Smooth muscle cell (in vitro differentiated cells): ENCODE data around the gene HMCN2. TPM values are rescaled to one million over a fixed set of nuclear protein-coding genes. Genes with fewer than 3 reads are reported as not detected.

ENCODE experiments used
- DNase-seq: peaks from one replicate; lab custom pipeline; 2025; ENCODE audit not compliant: unreplicated experiment; lab: John Stamatoyannopoulos, UW
- H2AFZ ChIP-seq: fragments of 200-600 bp; sonication (generic); 2 replicates; pipeline ENCODE4 v1.6.0; 2016; ENCODE audit warnings: antibody characterized with exemption, low read depth, mild to moderate bottlenecking
- H3F3A ChIP-seq: fragments of 200-600 bp; sonication (generic); 2 replicates; pipeline ENCODE4 v1.6.0; 2017; ENCODE audit warnings: antibody characterized with exemption, low read depth
- H3K27ac ChIP-seq: fragments of 200-600 bp; sonication (generic); 2 replicates; pipeline ENCODE4 v1.5.1; 2016; ENCODE audit warnings: low read depth, mild to moderate bottlenecking
- H3K27me3 ChIP-seq: fragments of 200-600 bp; sonication (generic); 2 replicates; pipeline ENCODE4 v1.6.1; 2016; ENCODE audit warnings: low read depth, mild to moderate bottlenecking
- H3K36me3 ChIP-seq: fragments of 200-600 bp; sonication (generic); 2 replicates; pipeline ENCODE4 v1.5.1; 2016; ENCODE audit warnings: low read depth
- H3K4me1 ChIP-seq: fragments of 200-600 bp; sonication (generic); 2 replicates; pipeline ENCODE4 v1.5.1; 2016; ENCODE audit warnings: low read depth
- H3K4me2 ChIP-seq: fragments of 200-600 bp; sonication (generic); 2 replicates; pipeline ENCODE4 v1.6.0; 2016; ENCODE audit warnings: mild to moderate bottlenecking
- H3K4me3 ChIP-seq: fragments of 200-600 bp; sonication (generic); 2 replicates; pipeline ENCODE4 v1.5.1; 2016; ENCODE audit warnings: mild to moderate bottlenecking
- H3K79me2 ChIP-seq: fragments of 200-600 bp; sonication (generic); 2 replicates; pipeline ENCODE4 v1.6.0; 2016; ENCODE audit warnings: low read depth, mild to moderate bottlenecking
- H3K9ac ChIP-seq: fragments of 200-600 bp; sonication (generic); 2 replicates; pipeline ENCODE4 v1.6.0; 2016; ENCODE audit warnings: low read depth
- H3K9me3 ChIP-seq: fragments of 200-600 bp; sonication (generic); replicated peaks from 2 replicates; pipeline ENCODE4 v1.5.1; 2016; ENCODE audit warnings: low read depth
- H4K20me1 ChIP-seq: fragments of 200-600 bp; sonication (generic); 2 replicates; pipeline ENCODE4 v1.6.0; 2016; ENCODE audit warnings: low read depth
- CTCF ChIP-seq: fragments of 200-600 bp; sonication (generic); IDR thresholded peaks from 2 replicates; pipeline ENCODE4 v1.5.1; 2017; ENCODE audit warnings: borderline replicate concordance, mild to moderate bottlenecking, antibody characterized with exemption; ENCODE audit not compliant: insufficient read depth, poor library complexity, severe bottlenecking
- WGBS: methylation state at CpG from one replicate; pipeline ENCODE4 v1.1.7; 2016; ENCODE audit warnings: low lambda C conversion rate; 5-methylcytosine and 5-hydroxymethylcytosine counted together
- polyA plus RNA-seq: library from polyadenylated mRNA; unstranded; fragments of >200 nt; fragmentation: Nextera tagmentation; extraction: Ambion mirVana; gene quantifications from 2 replicates; pipeline ENCODE4 v1.2.1, GENCODE V29; 2016
- total RNA-seq: library from RNA; depleted of rRNA; stranded (reverse); fragments of >200 nt; gene quantifications from 2 replicates; pipeline ENCODE4 v1.2.3, GENCODE V29; 2014

Gene HMCN2
- total and polyA plus RNA-seq, 2 experiments from 2014 or later = under 0.01 TPM; not detected in 1

DNA sequence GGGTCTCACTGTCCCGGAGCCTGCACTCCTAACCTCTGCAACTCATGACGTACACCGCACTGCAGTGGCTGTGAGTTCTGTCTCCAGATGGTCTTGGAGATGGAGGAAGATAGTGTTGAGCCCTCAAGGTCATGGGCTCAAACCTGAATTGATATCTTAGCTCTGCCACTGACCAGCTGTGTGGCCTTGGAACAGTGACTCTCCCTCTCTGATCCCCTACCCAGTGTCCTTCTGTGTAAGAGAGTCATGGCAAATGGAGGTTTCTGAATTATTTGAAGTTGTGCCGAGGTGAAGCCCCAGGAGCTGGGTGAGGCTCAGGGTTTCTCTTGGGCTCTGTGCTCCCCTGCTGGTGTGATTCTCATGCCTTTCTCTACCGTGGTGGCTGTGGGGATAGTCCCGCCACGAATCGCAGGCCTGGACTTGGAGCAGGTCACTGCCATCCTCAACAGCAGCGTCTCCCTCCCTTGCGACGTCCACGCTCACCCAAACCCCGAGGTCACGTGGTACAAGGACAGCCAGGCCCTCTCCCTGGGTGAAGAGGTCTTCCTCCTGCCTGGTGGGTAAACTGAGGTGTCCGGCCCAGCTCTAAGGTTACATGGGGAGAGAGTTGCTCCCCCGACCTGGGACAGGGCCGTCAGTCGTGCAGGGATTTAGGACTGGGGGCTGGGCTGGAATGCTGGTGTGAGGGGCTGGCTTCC, 118.6 kb downstream of the HMCN2 start:
- no peaks in the 10 kb centered on the region for H3K36me3 ChIP-seq
- H2AFZ ChIP-seq = no peak overlapping the region
- H3K9me3 ChIP-seq = no peaks in the 10 kb centered on the region
- H3K4me3 ChIP-seq = no peak overlapping the region
- H3K27ac ChIP-seq = no peak overlapping the region
- H3K4me2 ChIP-seq = no peak overlapping the region
- no peak for TF ChIP-seq CTCF
- no peak overlapping the region for H3K9ac ChIP-seq
- 88% methylated on average over 18 of the region's 18 CpGs for WGBS
- no peak for DNase-seq
- H3K4me1 ChIP-seq = no peaks in the 10 kb centered on the region
- H3K27me3 ChIP-seq = no peaks in the 10 kb centered on the region
- no peaks in the 10 kb centered on the region for H4K20me1 ChIP-seq
- H3F3A ChIP-seq = no peaks in the 10 kb centered on the region
- H3K79me2 ChIP-seq = no peaks in the 10 kb centered on the region

GRCh38 chr9:130385257-130385656, 119.7 kb downstream of the HMCN2 start:
- no peaks in the 10 kb centered on the region for H3F3A ChIP-seq
- no peaks in the 10 kb centered on the region for H3K4me1 ChIP-seq
- no peak overlapping the region for H3K9ac ChIP-seq
- H3K4me2 ChIP-seq = no peak overlapping the region
- H3K4me3 ChIP-seq = no peak overlapping the region
- 98% methylated on average over 11 of the region's 11 CpGs for WGBS
- no peaks in the 10 kb centered on the region for H3K9me3 ChIP-seq
- no peak overlapping the region for H2AFZ ChIP-seq
- no peaks in the 10 kb centered on the region for H3K79me2 ChIP-seq
- no peak overlapping the region for H3K27ac ChIP-seq
- no peak for DNase-seq
- TF ChIP-seq CTCF = no peak
- H4K20me1 ChIP-seq = no peaks in the 10 kb centered on the region
- no peaks in the 10 kb centered on the region for H3K27me3 ChIP-seq
- H3K36me3 ChIP-seq = no peaks in the 10 kb centered on the region

DNA sequence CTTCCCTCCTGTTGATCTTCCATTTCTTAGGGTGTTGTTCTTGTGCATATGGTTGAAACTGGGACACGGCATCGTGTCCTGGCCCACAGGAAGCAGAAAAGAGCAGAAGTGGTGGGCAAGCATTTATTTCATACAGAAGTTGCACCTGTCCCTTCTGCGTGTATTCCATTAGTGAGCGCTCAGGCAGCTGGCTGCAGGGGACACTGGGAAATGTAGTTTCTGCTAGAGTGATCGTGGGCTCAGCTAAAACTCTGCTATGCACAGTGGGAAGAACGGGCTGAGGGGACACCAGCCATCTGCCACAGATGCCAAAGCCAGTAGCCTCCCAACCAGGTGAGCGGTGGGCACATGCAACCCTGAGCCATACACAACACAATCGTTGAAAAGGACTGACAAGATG, 121.8 kb downstream of the HMCN2 start:
- Histone ChIP-seq H3K79me2 (no peaks in the 10 kb centered on the region), H3K27me3 (no peaks in the 10 kb centered on the region), H3K27ac (no peak overlapping the region), H4K20me1 (no peaks in the 10 kb centered on the region), H3K4me1 (no peaks in the 10 kb centered on the region), H3K9ac (no peak overlapping the region), H3K4me2 (no peak overlapping the region), H3K4me3 (no peak overlapping the region), H2AFZ (no peak overlapping the region), H3K36me3 (no peaks in the 10 kb centered on the region), H3K9me3 (no peaks in the 10 kb centered on the region), H3F3A (no peaks in the 10 kb centered on the region)
- TF ChIP-seq CTCF = no peak
- 88% methylated on average over 8 of the region's 8 CpGs for WGBS
- no peak for DNase-seq

GRCh38 chr9:130387905-130388304, 122.3 kb downstream of the HMCN2 start:
- H3K4me1 ChIP-seq = peaks cover under 1% of the 10 kb centered on the region
- WGBS = 83% methylated on average over 4 of the region's 4 CpGs
- H3K27me3 ChIP-seq = no peaks in the 10 kb centered on the region
- no peak for TF ChIP-seq CTCF
- no peaks in the 10 kb centered on the region for H3K36me3 ChIP-seq
- no peaks in the 10 kb centered on the region for H3K79me2 ChIP-seq
- H3K4me2 ChIP-seq = no peak overlapping the region
- no peak overlapping the region for H3K27ac ChIP-seq
- no peak for DNase-seq
- no peaks in the 10 kb centered on the region for H3K9me3 ChIP-seq
- H4K20me1 ChIP-seq = no peaks in the 10 kb centered on the region
- no peak overlapping the region for H3K9ac ChIP-seq
- H2AFZ ChIP-seq = no peak overlapping the region
- H3K4me3 ChIP-seq = no peak overlapping the region
- H3F3A ChIP-seq = no peaks in the 10 kb centered on the region
